GM21619 (cell line): ENCODE data around the gene CCDC86.

Experiments used
- ATAC-seq: cut with Tn5 transposase; IDR thresholded peaks from one replicate; pipeline ENCODE4 v1.9.1; 2021; ENCODE audit not compliant: unreplicated experiment

Gene CCDC86

DNA sequence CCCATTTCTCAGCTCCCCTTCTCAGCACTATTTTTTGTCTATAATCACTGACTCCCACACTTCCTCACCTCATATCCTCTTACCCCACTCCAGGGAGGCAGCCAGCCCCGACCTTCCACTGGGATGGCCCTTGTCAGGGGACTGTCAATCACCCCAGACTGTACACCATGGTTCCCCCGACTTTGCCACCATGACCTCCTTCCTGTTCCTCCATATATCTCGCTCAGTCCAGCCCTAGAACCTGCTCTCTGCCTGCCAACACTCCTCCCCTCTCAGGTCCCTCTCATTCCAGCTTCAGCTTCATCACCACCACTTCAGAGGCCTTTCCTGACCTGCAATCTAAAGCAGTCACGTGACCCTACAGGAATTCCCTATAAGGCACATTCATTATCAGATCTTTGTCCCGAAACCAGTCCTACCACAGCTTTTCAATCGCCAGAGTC, 48.0 kb downstream of the CCDC86 start:
- no peak for ATAC-seq

- ATAC-seq: no peak
These were observed 48.8 kb downstream of the CCDC86 start for GRCh38 chr11:60890696-60891095.

- ATAC-seq: no peak
These were observed 49.3 kb downstream of the CCDC86 start for GRCh38 chr11:60891103-60891741.

DNA sequence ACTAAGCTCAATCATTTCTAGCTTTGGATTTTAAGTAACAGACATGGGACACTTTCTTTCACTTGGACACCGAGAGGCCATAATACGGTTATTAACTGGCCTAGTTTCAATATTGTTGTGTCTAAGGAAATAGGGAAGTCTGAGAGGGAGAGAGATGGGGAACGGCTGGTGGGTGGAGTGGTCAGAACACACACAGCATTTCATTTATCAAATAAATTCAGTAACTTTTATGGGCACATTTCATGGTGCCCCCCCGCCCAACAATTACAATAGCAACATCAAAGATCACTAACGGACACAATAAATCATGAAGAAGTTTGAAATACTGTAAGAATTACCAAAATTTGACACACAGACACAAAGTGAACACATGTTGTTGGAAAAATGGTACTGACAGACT, 53.8 kb downstream of the CCDC86 start:
- no peak for ATAC-seq

DNA sequence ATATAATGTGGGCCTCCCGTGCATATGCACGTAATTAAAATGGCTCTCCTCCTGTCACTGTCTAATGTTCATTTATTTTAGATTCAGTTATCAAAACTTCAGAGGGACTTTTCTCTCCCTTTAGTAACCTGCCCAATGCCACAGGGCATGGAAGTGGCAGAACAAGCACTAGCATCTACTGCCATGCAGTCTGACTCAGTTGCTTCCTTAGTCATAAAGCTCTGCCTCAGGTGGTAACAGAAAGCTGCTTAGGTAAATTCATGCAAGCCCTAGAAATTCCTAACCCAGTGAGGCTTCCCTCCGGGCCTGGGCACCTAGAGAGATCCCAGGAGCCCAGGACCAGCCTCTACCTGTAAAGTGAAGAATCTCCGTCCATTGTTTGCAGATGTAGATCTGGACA, 55.6 kb downstream of the CCDC86 start:
- ATAC-seq: no peak

DNA sequence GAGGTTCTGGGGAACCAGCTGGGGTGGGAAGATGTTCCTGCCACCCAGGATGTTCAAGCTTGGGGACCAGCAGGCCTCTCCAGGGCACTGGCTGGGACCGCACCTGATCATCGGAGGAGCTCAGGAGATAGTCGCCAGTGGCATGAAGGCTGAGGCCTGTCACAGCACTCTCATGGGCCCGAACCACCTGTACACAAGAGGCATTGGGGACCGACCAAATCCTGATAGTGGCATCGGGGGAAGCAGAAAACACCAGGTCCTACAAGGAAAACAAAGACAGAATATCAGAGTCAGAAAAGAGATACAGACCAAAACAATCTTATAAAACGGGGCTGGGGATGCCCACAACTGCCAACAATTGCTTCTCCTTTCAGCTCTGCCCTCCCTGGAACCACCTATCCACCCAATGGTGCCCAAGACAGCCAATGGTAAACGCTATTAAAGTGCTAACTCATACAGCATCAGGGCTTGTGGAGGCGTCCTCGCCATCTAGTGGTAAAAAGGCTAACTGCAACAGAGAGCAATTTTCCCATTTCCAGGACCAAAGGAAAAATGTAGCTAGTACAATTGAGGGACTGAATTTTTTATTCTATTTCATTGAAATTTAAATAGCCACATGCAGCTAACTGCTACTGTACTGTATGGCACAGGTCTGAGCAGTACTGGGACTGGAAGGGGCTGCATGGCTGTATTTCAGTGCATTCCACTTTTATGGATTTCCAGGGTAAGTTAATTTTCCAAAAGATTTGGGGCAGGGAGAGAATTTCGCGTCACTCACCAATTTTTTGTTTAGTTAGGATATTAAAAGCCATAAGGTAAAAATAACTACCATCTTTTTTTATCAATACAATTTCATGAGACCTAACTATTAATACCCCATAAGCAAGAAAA, 57.4 kb downstream of the CCDC86 start:
- ATAC-seq: no peak

DNA sequence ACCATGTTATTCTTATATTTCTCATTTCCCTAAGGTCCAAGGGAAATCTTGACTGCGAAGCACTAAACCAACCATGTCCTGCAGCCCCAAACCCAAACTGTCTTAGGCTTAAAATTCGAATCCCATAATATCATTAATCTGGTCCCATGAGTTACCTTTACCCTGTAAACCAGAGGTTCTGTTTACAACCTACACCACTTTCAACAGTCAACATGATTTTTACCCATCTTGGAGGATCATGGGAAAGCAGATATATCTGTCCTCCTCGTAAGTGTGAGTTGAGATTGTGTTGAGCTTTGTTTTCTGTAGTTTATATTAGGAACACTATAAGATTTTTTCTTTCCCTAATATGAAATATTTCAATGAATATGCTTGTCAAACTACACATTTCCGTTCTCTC, 58.1 kb downstream of the CCDC86 start:
- no peak for ATAC-seq
